ENCODE results near the gene IGFBP2.

Gene IGFBP2

DNA sequence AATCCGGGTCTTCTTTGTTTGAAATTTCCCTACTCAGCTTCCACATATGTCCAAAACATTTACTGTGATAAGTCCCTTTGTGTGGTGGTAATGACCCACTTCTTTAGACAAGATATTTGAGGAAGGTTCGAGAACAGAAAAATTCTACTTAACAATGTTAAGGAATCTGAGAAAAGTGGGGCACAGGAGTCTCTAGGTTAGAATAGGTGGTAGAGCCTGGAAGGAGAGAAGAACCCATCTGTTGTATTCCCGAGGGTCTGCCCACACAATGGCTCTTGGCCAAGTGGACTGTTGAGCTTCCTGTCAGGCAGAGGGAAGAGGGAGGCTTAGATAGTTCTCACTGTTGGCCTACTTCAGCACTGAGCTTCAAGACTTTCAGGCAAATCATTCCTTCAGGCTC, 4.3 kb downstream of the IGFBP2 start:
- no peak for DNase-seq (ENCODE audit: low spot score)

GRCh38 chr2:216643986-216644659, 10.9 kb downstream of the IGFBP2 start:
- no peak for DNase-seq (ENCODE audit: low spot score)

DNA sequence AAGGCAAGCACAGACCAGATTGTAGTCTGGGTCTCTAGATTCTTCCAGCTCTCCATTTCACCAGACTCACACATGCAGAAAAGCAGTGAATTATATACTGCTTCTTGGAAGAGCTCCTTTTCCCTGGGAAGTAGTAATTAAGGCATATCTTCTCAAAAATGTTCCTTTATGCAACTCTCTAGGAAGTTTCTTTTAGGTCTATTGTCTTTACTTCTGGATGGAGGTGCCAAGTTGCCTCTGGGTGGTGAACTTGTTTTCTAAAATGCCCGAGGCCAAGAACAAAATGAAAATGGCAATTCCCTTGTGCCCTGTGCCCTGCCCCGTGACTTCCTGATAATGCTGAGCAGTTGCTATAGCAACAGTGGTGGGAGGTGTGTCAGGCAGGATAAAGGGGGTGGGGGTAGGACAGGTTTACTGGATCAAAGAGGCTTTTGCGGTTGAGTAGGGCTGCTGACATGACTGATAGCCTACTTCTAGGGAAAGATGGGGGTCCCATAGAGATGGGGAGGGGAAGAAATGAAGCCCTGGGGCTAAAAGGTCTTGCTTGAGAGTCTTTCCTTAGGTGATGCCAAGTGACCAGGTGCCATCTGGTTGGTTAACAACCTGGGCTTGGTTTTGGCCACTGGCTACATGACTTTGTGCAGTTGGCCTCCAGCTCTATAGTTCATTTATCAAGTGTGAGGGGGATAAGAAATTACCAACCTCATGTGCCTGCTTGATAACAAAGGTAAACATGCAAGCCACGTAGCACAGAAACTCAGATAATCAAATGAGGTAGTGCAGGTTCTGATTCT, 11.8 kb downstream of the IGFBP2 start:
- no peak for DNase-seq (ENCODE audit: low spot score)

- DNase-seq (ENCODE audit: low spot score), result no peak
Observed at GRCh38 chr2:216645636-216645950, 12.4 kb downstream of the IGFBP2 start.

DNA sequence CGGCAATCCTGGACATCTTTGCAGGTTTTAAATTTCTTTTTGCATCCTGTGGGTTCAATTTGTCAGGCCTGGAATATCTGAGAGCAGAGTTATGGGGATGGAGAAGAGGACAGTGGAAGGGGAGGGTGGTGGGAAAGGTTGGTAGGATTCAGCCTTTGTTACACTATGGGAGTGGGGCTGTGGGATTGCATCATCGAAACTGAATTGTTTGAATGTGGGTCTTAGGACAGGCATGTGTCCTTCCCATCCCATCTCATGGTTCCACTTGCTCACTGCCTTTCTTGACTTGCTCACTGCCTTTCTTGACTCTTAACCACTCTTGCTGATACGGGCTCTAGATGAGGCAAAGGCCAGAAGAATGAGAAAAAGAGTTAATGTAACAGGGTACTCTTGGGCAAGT, 12.9 kb downstream of the IGFBP2 start:
- no peak for DNase-seq (ENCODE audit: low spot score)

GRCh38 chr2:216648105-216648504, 14.9 kb downstream of the IGFBP2 start:
- DNase-seq (ENCODE audit: low spot score), result no peak

- DNase-seq (ENCODE audit: low spot score), result no peak
Observed at GRCh38 chr2:216649574-216649973, 16.4 kb downstream of the IGFBP2 start.

DNA sequence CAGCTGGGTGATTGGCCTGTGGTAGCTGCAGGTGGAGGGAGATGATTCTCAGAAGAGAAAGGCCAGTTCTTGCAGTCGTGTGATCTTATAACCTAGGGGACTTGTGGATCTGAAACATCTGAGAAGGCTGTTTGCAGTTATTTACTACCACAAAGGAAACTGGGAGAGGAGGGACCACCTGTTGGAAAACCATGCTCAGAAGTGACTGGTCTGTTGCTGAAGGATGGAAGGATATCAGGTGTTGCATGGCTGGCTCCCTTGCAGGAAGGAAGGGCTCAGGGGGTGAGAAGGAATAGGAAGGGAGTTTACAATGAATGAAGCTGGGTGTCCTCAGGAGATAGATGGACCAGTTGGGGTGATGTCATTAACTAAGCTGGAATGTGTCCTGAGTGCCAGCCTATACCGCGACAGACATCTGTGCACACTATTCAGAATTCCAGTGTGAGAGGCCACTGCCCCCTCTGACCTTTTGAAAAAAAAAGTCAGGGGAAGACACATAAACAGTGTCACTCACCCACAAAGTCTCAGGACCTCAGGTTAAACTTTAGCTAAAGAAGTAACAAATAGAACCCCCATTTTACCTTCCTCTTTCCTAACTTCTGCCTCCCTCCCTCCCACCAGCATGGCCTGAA, 17.5 kb downstream of the IGFBP2 start:
- no peak for DNase-seq (ENCODE audit: low spot score)

DNA sequence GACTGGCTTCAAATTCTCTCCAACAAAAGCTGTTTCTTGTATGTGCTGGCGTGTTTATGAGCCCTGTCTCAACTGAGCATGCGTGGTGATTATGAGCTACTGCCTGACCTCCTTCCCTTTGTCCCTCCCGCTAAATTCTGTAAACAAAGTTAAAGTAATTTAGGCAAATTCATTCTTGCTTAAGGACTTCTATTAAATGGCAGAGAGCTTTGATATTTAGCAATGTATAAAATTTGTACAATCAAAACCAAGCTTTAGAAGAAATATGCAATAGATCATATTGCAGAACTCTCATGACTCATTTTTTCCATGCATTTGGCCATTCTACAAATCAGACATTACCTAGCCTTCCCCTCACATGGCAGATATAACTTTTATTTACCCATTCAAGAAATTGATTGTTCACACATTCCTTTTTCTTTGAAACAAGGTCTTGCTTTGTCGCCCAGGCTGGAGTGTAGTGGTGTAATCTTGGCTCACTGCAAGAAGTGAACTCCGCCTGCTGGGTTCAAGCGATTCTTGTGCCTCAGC, 18.2 kb downstream of the IGFBP2 start:
- no peak for DNase-seq (ENCODE audit: low spot score)

DNA sequence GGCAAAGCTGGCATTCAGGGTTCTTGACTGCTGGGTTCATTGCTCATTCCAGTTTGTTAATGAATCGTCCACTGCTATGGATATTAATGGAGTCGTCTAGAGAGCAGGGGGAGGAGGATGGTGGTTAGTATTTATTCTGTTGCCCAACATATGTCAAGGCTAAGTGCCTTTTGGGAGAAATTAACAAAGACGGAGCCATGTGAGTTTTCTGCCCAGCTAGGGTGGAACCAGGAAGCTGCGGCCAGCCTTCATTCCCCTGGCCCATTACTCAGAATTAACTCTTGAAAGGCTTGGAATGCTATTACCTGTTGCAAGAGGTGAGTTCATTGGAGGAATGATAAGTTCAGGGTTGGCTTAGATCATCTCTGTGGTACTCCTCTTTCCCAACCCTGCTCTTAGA, 19.3 kb downstream of the IGFBP2 start:
- DNase-seq (ENCODE audit: low spot score), result no peak

- DNase-seq (ENCODE audit: low spot score), result no peak
Observed at GRCh38 chr2:216653093-216653799, 20.0 kb downstream of the IGFBP2 start.

- DNase-seq (ENCODE audit: low spot score), result no peak
Observed at GRCh38 chr2:216653931-216654365, 20.7 kb downstream of the IGFBP2 start.

DNA sequence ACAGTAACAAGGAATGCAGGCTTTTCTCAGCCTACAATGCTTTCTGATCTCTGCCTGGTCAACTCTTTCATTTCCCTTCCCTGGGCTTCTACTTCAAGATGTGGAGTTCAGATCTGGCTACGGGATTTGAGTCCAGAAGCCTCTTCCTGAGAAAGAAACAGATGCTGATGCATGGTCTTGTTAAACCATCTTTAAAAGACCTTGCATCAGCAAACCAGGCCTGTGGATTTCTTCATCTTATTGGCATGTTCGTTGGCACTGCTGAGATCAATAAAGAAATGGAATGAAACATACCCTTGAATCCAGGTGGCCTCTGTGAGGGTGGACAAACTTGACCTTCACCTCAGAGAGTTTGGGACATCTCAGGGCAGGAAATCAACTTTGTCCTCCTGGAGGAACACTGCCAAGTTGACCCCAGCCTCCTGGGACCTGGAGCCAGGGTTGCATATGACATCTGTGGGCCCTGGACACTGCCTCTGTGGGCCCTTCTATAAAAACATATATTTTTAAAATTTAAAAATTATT, 21.4 kb downstream of the IGFBP2 start:
- DNase-seq (ENCODE audit: low spot score), result no peak

DNA sequence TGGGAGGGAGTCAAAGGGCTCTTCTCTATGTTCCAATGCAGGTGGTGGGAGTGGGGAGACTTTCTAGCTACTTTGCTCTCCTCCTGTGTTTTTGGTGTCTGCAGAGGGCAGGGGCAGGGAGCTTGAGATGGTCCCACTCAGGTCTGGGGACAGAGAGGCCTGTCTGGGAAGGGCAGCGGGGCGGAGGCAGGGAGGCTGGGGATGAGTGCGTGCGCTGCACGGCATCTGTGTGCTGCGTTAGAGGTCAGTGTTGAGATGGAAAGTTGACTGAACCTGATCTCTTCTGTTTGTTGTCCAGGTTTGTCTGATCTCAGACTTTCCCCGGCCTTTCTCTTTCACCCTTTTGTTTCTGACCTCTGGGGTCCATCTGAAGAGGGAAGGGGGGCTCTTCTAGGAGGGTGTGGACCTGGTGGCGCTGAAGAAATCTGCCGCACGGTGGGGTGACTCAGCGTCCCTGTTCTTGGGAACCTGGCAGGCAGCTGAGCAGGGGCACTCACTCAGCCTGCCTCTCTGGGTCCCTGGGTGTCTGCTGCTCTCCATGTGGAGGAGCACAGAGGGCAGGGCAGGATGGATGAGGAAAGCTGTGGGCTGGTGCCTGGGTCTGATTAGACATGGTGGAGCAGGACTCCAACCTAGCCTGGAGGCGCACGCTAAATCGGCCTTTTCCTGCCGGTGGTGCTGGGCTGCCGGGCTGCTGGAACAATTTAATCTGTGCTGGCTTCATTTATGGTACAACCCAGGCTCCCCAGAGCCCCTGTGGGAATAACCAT, 24.1 kb downstream of the IGFBP2 start:
- no peak for DNase-seq (ENCODE audit: low spot score)

GRCh38 chr2:216657980-216658379, 24.8 kb downstream of the IGFBP2 start:
- no peak for DNase-seq (ENCODE audit: low spot score)

- no peak for DNase-seq (ENCODE audit: low spot score)
Observed at GRCh38 chr2:216658757-216659156, 25.5 kb downstream of the IGFBP2 start.

GRCh38 chr2:216659276-216659675, 26.1 kb downstream of the IGFBP2 start:
- no peak for DNase-seq (ENCODE audit: low spot score)

DNA sequence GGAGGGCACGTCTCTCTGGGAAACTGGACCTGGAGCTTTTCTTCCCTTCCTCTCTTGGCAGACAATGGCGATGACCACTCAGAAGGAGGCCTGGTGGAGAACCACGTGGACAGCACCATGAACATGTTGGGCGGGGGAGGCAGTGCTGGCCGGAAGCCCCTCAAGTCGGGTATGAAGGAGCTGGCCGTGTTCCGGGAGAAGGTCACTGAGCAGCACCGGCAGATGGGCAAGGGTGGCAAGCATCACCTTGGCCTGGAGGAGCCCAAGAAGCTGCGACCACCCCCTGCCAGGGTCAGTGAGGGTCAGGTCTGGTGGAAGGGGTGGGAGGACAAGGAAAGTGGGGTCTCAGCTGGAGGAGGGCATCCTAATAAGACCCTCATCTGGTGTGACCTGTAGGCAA, 27.3 kb downstream of the IGFBP2 start:
- DNase-seq (ENCODE audit: low spot score), result no peak

DNA sequence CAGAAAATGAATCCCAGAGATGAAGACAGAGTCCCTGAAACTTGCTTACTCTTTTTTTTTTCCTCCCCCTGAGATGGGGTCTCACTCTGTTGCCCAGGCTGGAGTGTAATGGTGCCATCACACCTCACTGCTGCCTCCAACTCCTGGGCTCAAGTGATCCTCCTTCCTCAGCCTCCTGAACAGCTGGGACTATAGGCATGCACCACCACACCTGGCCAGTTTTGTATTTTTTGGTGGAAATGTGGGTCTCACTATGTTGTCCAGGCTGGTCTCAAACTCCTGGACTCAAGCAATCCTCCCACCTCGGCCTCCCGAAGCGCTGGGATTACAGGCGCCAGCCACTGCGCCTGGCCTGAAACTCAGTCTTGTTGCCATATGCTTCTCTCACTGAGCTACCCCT, 27.8 kb downstream of the IGFBP2 start:
- DNase-seq (ENCODE audit: low spot score), result no peak

DNA sequence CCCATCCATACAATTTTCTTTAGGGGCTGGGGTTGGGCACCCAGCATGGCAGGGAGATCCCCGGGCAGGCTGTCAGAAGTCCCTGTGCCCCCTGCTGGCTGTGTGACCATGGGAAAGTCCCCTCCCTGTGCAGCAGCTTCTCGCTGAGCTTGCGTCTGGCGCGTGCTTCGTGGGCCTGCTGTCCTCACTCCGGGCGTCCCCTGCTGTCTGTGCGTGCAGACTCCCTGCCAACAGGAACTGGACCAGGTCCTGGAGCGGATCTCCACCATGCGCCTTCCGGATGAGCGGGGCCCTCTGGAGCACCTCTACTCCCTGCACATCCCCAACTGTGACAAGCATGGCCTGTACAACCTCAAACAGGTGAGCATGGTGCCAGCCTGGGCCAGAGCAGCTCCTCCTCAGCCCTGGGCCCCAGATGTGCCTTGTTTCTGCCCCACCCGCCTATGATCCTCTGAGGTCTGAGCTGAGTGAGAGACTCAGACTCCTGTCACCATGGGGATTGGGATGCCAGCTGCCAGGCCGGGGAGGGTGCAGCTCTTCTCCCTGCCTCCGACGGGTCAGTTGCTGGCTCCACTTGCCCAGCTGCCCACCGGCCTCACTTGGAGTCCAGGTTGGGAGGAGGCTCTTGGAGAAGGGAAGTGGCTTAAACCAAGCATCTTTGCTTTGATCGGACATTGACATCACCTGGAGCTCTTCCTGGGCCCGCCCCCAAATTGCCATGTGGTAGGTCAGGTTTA, 28.6 kb downstream of the IGFBP2 start:
- DNase-seq (ENCODE audit: low spot score), result no peak

DNA sequence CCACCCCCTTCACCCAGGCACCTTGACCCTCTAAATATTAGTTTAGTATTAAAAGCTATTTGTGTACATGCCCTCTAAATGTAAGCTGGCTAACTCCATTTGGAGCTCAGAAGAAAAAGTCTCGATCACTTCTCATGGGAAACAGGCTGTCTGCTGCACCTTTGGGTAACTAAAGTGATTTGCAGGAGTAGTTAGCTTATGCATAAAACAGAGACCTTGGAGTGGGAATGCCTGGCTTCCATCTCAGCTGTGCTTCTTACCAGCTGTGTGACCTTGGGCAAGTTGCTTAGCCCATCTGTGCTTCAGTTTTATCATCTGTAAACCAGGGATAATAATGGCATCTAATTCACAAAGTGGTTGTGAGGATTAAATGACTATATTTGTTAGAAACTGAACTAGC, 29.9 kb downstream of the IGFBP2 start:
- no peak for DNase-seq (ENCODE audit: low spot score)

Data from globus pallidus (tissue), 1 donor.